GM23338 (cell line): ENCODE measurements around the gene GPC6.

Experiments
- CTCF ChIP-seq, 2 experiments: fragments of 200-600 bp in 1 of 2; sonication (generic) in 1 of 2; conservative IDR thresholded peaks; 2 replicates each; pipeline versions ENCODE4 v1.5.1 to v1.6.1; 2016 to 2017; ENCODE audit warnings: antibody characterized with exemption in 2 of 2, low read depth in 2 of 2, mild to moderate bottlenecking in 2 of 2, moderate library complexity in 1 of 2
- EZH2 ChIP-seq: fragments of 200-600 bp; sonication (generic); IDR thresholded peaks from one replicate; pipeline ENCODE4 v1.8.0; 2017; ENCODE audit warnings: antibody characterized with exemption, mild to moderate bottlenecking, low read depth; ENCODE audit not compliant: unreplicated experiment
- POLR2AphosphoS5 ChIP-seq: IDR thresholded peaks from 2 replicates; pipeline ENCODE4 v1.6.1; 2016; ENCODE audit warnings: antibody characterized with exemption, low read depth
- REST ChIP-seq: IDR thresholded peaks from one replicate; pipeline ENCODE4 v1.6.1; 2018; ENCODE audit warnings: antibody characterized with exemption; ENCODE audit not compliant: unreplicated experiment
- ZNF462 ChIP-seq: fragments of 250-450 bp; sonication (Bioruptor Pico); IDR thresholded peaks from 2 replicates; pipeline ENCODE4 v1.5.0; 2020; ENCODE audit warnings: mild to moderate bottlenecking, moderate library complexity

- TF ChIP-seq CTCF (conservative IDR thresholded peaks at IDR 0.05; ENCODE audit: low read depth in 2 of 2): no peak
- no peak for TF ChIP-seq POLR2AphosphoS5
- TF ChIP-seq REST: no peak
- TF ChIP-seq EZH2: no peak
- TF ChIP-seq ZNF462 (CRISPR knock-in tag): no peak
These were observed 1090.5 kb downstream of the GPC6 start for GRCh38 chr13:94317063-94317491.
